Stimulated activated CD4-positive, alpha-beta T cell treated with anti-CD3 and anti-CD28 coated beads, Interleukin-1b, Interleukin-23, amount 100 ng/mL, for 4 hours (primary cell): ENCODE data around the gene MAFG.

Experiments
- DNase-seq, 2 donors: peaks; one replicate each; pipeline ENCODE4 v3.0.0-alpha.2; 2020; ENCODE audit warnings: low read depth in 2 of 2

The MAFG gene

DNA sequence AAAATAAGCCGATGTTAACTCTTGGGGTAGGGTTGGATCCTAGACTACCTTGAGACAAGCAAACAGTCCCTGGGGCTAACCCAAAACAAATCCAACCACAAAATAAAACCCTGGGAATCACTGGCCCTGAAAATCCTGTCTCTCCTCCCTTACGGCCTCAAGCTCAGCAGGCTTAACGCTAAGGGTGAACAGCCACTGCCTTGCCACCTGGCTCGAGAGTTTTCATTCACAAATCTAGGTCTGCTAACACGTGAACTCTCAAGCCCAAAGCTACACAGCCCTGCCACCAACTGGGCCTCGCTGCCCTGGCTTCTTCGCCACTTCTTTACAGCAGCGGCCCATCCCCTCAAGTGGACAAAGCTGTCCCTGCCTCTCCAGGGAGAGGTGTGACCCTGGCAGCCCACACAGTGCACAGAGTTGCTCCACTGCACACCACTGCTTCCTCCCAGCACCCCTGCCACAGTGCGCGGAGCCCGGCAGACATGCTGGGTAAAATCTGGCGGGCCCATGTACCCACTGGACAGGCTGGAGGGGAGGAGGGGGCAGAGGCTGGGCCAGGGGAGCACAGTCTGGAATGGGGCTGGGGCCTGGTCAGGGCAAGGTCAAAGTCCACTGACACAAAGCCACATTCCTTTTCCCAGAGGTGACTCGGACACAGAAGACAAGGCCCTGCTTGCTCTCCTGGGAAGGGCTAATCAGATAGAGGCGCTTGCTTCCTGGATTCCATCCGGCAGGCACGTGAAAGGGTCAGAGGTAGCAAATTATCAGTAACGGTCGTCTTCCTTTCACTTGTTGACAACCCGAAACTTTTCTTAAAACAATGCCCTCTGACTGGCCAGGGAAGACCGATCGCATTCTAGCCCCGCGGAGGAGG lies 17.3 kb downstream of the MAFG start:
- no peak for DNase-seq

DNA sequence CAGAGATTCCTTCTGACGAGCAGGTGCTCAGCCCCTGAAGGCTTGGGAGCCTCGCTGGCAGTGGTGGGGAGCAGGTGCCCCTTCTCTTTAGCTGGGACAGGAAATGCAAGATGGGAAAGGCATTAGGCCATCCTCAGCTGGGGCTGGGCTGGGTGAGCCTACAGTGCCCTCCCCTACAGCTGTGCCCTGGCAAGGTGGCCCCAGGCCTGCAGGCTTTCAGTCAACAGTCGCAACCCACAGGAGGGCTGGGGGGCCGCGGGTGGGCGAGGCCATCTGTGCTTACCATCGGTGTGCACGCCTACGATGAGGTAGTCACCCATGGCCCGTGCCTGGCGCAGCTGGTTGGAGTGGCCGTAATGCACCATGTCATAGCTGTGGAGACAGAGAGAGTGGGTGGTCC lies 18.3 kb downstream of the MAFG start:
- no peak for DNase-seq

DNA sequence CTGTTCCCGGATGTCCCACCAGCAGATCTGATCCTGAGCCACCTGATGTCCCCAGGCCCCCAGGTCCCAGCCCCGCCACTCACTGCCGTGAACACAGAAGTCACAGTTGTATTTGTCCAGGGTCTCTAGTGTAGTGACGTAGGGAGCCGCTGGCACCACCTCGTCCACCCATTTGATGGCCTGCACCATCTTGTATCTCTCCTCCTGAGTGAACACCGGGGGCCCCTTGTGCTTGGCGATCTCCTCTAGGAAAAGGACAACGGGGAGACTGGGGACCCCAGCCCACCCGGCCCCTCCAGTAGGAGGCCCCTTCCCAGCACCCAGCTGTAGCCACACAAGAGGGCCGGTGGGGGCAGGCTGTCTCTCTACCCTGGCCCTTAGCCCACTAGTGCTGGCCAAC lies 18.7 kb downstream of the MAFG start:
- DNase-seq = no peak

DNA sequence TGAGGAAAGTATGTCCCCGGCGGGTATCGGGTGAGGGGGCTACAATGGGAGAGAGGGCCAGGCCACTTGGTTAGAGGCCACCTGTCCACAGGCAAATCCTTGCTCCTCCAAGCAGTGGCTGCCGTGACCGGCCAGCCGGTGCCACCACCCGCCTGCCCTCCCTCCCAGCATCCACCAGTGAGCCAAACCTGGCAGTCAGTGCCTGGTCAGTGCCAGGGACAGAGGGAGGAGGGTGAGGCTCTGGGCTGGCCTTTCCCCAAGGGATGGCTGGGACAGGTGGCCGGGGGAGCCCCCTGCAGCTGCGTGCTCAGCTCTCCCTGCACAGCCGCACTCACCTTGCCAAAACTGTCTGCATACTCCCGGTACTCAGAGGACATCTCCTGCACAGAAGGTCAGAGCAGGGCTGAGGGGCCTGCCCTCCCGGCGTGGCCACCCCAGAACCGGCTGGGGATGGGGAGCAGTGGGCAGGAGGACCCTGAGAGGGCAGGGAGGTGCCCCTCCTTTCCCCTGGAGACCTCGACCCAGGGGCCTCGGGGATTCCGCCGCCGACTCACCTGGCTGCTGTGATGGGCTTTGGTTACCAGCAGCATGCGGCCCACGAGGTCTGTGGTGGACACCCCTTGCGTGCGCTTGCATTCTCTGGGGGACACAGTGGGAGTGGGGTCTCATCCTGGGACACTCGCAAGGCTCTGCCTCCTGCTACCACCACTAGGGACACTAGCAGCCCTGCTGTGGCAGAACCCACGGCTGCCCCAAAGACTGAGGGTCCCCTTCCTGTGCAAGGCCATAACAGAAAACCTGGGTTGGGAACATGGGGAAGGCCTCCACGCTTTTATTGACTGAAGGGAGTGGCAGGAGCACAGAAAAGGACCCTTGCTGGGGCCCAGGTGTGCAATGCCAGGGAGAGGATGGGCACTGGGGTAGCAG lies 20.1 kb downstream of the MAFG start:
- no peak for DNase-seq

DNA sequence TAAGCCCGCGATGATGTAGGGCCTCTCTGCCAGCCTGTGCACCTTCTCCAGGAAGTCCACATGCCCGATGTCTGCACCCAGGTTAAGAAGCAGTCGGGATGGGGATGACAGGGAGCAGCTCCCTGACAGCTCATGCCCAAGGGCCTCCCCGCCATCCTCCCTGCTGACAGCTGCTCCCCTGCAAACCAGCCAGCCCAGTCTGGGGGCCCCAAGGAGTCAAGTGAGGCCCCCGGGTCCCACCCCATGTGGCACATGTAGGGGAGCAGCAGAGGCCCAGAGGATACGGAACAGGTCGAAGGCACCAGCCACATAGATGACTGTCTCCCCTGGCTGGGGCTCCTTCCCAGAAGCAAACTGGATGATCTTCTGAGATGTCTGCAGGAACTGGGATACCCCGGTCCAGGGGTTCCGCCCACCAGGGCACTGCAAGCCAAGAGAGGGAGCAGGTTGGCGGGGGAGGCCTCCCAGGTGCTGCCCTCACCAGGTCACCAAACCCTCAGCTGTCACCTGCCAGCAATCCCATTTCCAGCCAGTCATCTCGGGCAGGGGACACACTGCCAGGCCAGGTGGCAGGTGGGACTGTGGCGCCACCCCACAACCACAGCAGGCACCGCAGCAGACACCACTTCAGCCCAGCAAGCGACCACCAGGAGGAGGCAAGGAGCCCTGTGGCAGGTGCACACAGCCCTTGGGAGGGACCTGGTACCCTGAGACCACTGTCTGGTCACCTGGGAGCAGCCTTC lies 20.9 kb downstream of the MAFG start:
- no peak for DNase-seq

DNA sequence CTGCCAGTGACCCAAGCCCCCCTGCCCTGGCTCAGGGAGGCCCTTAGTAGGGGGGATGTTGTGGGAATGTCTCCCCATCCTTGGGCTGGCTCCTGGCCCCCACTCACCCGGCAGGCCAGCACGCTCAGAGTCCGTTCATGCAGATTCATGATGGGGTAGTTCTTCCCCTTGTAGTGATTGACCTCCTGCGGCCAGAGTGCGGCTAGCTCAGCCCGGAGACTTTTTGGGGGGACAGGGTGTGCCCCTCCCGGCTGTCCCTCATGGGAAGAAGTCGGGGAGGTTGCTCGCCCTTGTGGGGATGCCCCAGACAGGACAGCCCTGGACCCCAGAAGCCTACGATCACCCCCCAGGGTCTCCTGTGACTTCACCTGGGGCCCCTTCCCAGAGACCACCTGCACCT lies 21.5 kb downstream of the MAFG start:
- DNase-seq = no peak

DNA sequence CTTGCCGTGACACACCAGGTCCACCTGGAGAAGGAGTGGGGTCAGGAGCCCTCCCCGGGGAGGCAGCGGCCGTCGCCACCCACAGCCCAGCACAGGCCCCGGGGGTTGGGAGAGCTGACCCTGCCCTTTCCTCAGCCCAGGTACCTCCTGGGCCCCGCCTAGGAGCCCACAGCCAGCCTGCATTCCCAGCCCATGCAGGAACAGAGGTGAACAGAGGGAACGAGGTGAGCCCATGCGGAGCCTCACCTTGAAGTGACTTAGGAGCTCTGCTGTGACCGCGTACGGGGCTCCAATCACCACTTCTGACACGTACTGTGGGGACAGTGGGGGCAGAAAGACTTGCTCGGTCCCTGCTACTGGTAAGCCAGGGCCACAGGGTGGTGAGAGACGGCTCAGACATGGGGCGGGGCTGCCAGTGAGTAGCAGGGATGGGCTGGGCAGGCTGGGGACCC lies 22.1 kb downstream of the MAFG start:
- no peak for DNase-seq

DNA sequence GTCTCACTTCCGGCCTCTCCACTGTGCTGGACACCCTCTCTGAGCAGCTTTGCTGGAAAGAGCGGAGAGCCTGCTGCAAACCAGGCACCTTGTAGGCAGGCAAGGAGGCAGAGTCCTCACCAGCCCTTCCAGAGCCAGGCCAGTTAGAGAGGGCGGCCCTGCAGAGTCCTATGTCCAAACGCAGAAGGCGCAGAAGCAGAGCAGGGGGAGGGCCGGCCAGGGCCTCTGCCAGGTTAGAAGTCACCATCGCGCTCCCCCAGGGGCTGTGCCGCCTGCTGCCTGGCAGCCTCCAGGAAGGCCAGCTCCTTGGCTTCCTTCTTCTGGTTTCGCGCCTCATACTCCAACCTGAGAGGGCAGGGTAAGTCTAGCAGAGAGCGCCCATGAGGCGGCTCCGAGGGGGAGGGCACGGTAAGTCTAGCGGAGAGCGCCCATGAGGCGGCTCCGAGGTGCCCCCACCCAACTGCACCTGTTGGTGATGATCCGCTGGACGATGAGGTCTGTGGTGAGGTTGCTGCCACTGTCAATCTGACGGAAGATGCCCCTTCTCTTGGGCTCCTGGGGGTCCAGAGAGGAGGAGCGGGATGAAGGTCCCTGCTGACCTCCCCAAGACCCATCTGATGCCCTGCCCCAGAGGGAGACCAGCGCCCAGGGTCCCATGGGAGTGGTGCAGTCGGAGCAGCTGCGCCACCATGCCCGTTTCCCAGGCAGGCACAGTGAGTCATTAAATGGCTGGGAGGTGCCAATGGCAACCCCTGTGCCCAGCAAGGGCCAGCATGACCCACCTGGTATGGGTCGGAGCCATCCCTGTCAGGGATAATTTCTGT lies 22.7 kb downstream of the MAFG start:
- DNase-seq = no peak

DNA sequence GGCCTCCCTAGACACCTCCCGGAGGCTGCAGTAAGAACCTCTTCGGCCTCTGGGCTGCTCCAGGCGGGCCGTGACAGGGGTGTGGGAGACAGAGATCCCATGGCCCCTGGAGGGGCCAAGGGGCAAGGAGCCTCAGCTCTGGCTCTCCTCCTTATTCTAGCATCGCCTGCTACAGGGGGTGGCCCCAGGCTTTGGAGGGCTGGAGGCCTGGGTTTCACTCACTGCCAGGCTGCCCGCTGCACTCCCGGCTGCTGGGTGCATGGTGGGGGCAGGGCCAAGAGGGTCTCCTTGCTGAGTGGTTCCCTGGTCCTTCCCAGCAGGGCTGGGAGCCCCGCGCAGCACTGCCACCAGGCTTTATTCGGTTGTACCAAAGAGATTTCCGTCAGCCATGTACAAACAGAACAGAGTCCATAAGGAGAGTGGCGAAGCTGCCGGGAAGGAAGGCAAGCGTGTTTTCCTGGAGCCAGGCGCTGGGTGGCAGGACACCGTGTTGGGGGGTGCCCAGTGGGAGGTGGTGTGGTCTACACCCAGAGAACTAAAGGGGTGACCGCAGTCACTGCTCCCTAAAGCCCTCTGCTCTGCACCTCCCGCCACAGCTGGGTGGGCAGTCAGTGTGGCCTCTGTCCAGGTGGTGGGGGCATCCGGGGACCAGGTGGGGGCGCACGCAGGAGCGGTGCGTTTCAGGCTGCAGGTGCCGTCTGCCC lies 23.5 kb downstream of the MAFG start:
- DNase-seq = no peak

DNA sequence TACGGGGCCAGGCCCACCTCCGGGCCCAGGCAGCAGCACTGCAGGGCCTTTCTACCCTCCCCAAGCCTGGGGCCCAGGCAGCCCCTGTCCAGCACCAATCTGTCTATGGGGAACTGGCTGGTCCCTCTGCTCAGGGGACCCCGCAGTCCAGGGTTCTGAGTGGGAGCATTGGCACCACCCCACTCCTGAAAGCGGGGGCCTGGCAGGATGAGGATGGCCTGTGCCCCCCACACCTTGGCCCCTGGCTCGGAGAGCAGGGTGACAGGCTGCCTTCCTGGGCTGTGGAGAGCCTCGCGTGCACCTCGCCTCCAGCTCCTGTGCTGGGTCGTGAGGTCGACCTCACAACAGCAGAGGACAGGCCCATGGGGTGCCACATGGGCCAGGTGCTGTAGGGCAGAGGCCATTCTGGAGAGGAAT lies 24.1 kb downstream of the MAFG start:
- DNase-seq = no peak

DNA sequence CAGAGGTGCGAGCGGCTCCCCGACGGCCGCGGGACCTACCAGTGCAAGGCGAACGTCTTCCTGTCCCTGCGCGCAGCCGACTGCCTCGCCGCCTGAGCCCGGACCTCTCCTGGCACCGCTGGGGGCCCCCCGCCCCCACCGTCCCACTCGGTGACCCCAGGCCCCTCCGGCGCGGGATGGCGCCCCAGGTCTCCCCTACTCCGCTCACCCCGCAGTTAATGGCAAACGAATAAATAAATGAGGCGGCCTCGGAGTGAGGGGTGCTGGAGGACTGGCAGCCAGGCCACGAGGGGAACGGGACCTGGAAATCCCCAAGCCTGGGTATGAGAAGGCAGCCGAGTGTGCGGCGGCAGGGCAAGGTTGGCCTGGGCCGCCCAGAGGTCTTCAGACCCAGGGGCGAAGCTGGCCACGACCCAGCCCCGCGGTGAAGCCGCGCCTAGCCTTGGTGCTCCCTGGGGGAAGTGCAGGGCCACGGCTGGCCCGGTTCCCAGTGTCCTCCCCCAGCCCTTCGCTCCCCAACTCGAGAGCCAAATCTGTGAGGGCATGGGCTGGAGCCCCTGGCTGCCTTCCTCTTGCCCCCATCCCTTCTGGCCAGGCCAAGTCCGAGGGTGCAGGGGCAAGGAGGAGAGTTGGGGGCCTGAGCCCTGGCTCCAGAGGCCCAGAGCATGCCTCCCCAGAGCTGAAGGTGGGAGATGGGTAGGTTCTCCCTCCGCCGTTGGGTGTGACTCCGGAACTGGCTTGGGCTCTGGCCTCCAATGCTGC lies 24.7 kb downstream of the MAFG start:
- DNase-seq = no peak

DNA sequence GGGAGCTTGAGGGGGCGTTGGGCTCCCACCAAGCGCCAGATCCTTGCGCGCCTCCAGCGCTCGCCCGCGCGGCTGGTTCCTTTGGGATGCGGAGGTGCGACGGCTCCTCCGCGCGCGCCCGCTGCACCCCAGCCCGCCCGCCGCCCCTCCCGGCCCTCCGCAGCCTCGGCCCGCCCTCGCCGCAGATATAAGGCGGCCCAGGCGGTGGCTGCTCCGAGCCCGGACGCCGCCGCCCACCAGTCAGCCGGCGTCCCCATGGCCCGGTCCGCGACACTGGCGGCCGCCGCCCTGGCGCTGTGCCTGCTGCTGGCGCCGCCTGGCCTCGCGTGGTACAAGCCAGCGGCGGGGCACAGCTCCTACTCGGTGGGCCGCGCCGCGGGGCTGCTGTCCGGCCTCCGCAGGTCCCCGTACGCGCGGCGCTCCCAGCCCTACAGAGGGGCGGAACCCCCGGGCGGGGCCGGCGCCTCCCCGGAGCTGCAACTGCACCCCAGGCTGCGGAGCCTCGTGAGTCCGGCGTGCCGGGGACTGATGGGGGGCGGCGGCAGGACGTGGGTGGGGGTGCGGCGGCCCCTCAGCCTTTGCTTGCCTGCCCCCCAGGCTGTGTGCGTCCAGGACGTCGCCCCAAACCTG lies 25.4 kb downstream of the MAFG start, which contains the start of gene NPB:
Gene NPB, plus strand, starts transcription at position 216 of the 630 bp plus-strand sequence. Its CDS starts 40 bp downstream, at position 256.
- DNase-seq = no peak

DNA sequence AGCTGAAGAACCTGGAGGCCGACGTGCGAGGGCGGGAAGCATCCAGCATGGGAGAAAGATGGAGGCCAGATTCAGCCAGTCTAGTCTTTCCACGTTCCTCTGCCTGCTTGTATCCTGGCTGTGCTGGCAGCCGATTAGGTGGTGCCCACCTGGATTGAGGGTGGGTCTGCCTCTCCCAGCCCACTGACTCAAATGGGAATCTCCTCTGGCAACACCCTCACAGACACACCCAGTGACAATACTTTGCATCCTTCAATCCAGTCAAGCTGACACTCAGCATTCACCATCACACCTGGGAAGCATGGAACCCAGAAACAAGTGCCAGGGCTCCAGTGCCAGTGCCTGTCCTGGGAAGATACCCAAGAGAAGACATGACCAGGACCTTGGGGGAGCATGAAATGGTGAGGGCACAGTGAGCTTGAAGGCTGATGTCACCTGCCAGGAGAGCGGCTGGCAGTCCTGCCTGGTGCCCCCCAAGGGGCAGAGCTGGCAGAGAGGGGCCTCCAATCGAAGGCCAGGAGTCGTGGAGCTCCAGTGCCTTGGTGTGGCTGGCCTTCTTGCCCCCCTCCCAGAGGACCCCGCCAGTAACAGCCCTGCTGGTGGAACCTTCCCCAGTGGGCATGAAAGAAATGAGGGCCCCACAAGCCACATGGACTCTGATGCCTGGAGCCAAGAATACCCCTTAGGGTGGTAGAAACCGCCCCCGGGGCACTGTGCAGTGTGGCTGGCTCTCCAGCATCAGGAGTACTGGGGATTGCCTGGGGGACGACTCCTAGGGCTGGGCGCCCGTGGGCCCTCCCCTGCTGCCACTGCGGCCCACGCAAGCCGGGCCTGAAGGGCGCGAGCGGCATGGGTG lies 26.1 kb downstream of the MAFG start:
- DNase-seq = no peak

DNA sequence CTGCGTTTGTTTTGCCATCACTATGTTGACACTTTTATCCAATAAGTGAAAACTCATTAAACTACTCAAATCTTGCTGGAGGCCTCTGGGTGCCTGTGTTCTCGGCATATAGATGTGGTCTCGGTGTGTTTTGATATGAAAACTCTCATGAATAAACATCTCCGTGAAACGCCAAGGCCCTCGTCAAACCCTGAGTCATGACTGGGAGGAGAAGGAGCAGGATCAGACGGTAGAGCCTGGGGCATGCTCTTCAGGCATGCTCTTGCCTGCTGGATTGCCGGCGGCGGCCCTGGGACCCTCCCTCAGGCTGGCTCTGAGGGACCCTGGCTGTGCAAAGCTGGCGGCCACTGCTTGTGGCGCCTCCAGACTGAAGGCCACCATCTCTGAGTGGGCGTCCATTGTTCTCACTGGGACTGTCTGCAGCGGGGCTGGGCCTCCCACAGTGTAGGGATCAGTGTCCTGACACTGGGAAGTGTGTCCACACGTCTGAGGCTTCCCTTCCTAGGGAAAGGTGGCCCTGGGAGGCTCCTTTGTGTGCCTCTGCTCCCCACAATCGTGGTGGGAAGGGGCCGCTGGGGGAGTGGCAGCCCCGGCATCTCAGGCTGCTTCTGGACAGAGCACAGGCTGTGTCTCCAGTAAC lies 27.2 kb downstream of the MAFG start:
- no peak for DNase-seq

DNA sequence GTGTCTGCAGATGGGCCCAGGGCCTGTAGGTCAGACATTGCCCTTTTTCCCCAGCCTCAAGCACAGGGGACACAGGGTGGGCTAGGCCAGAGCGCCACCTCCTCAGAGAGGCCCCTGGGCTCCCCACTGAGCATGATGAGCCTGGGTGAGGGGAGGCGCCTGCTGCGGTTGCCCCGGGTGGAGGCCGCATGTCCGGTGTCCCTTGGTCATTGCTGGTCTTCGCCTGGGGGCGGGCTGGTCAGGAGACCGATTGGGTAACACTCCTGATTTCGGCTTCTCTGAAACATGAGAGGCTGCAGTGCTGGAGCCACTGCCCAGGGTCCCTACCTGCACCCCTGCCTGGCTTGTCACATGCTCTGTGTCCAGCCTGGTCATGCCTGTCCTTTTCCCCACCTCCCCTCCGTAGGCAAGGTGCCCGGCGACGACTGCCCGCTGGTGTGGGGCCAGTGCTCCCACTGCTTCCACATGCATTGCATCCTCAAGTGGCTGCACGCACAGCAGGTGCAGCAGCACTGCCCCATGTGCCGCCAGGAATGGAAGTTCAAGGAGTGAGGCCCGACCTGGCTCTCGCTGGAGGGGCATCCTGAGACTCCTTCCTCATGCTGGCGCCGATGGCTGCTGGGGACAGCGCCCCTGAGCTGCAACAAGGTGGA lies 27.9 kb downstream of the MAFG start:
- DNase-seq = no peak

DNA sequence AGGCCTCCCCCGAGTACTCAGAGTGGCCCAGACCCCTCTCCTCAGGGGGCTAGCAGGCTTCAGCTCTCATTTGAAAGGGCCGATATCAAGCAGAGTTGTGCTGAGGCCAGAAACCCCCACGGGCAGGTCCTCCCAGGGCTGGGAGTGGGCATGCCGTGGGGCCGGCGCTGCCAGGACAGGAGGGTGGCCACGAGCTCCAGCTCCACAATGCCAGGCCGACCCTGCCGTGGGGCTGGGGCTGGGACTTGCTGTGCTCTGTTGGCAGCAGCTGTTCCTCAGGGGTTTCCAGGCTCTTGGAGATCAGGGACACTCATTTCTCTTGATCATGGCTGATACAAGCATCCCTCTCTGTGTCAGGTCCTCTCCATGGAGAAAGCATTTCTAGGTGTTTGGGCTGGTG lies 28.6 kb downstream of the MAFG start:
- DNase-seq = no peak
